DMS53 (cell line): ENCODE measurements around the gene AKAIN1.
A peak's percentile ranks its signal among the peaks of the same experiment; 100 is the strongest.

Source experiments
- DNase-seq: peaks from one replicate; lab custom pipeline; 2025; lab: John Stamatoyannopoulos, UW

Gene AKAIN1

DNA sequence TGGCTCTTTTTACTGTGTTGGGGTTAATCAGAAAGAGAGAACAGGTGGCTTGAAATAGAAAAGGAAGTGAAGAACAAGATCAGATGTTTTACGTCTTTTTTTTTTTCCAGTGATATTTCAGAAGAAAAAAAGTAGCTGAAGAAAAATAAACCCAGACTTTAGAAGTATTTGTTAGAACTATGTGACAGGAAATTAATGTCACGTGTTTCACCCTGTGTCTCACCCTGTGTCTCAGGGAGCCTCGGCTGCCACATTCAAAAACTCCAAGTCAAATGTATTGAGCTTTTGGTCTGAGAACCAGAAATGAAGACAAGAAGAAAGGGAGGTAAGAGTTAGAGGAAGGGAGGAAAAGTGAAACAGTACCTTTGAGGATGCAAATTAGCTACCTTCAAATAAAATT, 38.0 kb downstream of the AKAIN1 start:
- no peak for DNase-seq

DNA sequence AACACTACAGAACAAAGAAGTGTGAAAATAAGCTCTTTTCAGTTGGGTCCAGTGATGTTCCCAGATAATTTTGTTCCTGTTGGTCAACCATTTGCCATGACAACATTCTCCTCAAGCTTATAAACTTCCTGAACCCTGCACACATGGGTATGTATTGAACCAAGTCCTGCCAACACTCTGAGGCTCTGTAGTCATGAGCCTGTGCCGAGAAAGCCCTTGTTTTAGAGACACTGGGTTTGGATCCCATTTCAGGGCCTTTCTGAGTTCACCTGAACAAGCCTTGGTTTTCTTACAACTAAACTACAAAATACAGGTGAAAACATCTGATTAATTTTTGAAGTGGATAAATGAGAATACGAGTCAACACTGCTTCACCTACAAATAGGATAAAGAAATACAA, 38.5 kb downstream of the AKAIN1 start:
- DNase-seq = no peak

DNA sequence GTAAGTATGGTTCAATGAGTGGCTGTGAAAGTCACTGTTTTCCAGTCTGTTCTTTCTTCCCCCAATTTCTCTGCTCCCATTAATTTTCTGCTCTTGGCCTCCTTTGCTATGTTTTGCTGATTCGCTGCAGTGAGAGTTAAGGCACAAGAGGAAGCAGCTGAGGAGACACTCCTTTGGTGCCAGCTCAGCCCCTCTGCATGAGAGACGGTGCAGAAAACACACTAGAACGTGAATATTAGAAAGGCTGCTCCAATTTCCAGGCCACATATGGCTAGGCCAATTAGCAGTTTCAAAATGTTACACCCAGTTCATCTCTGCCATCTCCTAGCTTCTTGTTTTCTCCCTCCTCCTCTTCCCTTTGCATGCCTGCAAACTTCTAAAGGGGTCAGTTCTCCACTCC, 38.9 kb downstream of the AKAIN1 start:
- no peak for DNase-seq

DNA sequence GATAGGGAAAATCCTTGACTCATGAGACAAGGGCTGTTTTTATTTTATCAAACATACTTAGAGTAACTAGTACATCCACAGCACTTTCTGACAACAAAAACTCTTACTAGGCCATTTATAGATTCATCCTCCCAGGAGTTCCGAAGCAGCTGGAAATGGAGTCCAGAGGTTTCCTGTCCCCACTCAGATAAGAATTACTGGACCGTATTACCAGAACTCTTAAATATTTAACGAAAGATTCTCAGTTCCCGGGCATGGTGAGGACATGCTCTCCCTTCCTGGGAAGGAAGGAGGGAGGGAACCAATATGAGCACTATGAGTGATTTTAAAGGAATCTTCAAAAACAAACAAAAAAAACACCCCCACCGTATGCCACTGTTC, 41.2 kb downstream of the AKAIN1 start:
- no peak for DNase-seq

DNA sequence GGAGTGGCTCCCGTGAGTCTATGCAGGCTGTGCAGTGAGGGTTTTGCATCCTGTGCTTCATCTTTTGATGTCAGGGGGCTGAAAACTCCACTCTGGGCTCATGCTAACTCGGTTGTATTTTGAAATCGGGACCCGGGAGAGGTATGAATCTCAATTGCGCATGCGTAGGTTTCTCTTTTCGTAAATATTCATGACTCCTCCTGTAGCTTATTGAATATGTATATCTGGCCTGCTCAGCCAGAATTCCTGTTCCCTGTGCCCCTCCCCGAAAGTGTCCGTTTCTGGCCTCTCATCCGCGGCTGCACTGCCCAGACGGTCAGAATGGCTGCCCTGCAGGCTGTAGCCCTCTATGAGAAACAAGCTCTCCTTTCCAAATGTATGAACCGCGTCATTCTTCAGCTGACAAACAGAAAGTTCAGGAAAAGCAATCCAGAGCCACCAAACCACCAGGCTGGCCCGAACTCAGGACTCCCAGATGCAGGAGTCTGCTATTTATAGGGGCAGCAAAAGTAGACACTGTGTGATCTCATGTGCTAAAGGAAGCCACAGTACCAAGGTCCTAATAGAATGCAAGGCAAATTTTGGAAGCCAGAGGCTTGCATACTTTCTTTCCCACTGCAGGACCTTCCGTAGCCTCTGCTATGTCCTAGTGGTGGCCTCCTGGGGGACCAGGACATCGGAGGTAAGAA, 41.7 kb downstream of the AKAIN1 start:
- DNase-seq = peak; percentile 82

DNA sequence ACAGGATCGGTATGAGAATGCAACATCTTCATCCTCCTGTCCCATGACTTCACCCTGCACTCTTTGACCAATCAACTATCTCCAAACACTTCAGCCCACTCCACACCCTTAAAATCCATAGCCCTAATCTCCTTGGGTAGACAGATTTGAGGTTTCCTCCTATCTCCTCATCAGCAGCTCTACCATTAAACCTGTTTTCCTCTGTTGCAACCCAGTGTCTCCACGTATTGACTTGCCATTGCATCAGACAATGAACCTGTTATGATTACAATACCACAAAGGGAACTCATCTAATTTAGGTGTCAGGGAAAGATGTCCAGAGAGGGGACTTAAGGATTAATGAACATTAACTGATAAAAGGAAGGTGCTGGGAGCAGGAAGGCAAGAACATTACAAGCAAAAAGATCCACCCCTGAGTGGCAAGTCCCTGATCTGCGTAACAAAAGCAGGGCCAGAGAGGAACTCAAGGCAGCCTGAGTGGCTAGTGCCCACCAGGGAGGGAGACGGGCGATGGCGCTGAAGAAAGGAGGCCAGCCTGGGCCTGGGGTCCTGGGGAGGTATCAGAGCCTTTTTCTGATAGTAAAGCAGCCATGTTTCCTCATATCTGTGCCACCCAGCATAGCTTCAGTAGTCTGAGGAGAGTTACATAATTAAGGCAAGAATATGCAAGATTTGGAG, 44.6 kb downstream of the AKAIN1 start:
- no peak for DNase-seq

DNA sequence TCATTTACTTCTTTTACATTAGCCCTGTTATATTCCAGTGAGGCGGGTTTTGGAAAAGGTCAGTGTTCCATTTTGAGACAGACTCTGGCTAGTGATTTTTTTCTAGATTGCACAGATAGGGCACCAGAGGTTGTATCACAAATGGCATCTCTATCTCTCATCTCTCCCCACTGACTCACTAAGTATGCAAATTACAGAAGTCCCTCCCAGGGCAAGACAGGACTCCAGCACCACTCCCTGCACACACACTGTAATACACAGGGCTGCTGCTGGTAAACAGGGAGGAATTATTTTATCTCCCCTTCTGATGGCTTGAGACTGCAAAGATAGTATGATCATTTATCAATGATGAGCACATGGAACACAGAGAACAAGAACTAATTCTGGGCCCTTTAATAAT, 46.2 kb downstream of the AKAIN1 start:
- no peak for DNase-seq

DNA sequence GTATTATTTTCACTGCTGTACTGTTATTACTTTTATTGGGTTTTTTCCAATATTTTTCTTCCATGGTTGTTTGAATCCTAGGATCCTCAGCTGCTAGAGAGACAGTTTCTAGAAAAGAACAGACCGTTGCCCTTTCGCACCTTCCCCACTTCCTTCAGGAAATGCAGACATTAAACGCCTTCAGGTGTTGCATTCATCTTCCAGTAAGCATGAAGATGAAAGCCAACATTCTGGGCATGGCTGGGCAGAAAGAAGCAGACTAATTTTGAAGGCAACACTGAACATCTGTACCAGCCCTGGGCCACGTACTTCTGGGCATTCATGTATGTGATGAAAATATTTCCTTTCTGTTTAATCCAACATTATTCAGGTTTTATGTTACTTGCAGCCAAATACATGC, 51.0 kb downstream of the AKAIN1 start:
- no peak for DNase-seq

DNA sequence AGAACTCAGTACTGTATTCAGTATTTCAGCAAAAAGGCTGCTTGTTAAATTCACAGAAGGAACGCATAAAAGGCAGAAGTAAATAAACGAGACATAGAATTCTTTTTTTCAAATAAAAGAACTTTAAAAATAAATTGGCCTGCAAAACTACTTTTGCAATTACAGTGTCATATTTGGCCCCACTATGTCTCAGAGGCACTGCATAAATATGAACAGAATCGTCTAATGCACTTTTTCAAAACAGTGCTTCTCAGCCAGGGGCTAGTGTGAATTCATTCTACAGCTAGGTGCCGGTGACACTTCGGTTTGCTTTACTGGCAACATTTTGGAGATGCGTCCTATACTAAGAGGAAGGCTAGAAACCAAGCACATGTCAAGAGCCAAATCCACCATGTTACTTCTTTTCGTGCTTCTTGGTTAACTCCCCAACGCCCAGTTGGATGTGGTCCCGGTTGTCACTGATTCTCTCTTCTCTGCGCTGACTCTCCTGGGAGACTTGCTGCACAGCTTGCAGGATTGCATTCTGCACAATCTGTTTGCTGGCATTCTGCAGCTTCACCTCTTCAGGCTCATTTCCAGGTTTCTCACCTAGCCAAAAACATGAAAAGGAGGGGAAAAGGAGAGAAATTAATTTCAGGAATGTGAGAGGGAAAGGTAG, 51.8 kb downstream of the AKAIN1 start:
- no peak for DNase-seq

DNA sequence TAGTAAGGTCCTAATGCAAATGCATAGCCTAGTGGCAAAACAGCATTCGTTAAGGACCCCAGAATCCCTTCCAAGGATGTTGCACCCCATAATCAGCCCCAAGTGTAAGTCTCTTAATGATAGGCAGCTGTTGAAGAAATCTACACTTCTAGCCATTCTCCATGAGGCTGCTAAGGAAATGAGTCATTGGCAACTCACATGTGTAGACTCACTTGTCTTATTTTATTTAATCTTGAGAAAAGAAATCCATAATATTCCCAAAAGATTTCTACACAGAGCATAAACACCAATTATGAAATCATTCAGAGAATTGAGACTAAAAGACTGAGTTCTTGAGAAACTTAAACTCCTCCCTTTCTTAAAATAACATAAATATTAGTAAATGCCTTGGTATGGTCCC, 52.4 kb downstream of the AKAIN1 start:
- DNase-seq = no peak

DNA sequence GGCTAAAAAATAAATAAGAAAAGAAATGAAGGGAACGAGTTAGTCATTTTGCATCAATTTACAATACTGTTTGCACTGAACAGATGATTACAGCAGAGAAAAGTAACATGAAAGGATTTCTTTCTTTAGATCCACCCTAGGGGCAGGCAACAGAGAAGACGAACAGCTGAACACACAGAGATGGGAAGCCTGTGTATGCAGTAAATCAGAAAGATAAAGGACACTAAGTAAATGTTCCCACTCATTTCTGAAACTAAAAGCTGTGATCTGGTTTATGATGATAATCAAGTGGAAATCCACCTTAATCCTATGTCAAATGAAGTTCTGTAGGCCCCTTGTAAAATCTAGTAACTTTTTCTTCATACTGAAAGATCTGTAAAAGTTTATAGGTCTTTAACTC, 54.2 kb downstream of the AKAIN1 start:
- peak; percentile 68 for DNase-seq

DNA sequence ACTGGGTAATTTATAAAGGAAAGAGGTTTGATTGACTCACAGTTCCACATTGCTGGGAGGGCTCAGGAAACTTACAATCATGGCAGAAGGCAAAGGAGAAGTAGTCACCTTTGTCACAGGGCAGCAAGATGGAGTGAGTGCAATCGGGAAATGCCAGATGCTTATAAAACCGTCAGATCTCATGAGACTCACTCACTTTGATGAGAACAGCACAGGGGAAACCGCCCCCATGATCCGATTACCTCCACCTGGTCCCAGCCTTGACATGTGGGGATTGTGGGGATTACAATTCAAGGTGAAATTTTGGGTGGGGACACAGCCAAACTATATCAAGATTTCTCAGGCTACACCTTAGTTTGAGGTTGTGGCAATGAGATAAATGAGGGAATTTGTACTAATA, 54.9 kb downstream of the AKAIN1 start:
- no peak for DNase-seq

DNA sequence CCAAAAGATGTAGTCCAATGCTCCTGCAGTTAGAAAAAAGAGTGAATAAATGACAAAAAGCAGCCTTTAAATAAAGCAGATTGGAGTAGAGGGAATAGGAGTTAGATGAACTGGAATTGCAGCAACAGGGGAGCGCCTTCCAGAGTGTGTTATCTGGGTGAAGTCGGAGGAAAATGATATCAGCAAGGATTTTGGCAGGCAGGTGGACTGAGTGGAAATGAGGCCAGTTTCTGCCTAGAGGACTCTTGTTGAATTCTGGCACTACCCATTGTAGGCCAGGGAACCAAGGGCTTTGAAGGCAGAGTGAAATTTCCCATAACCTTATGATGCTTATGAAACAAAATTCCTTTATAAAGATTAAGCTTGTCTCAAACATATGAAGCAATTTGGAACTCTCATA, 59.8 kb downstream of the AKAIN1 start:
- DNase-seq = no peak

DNA sequence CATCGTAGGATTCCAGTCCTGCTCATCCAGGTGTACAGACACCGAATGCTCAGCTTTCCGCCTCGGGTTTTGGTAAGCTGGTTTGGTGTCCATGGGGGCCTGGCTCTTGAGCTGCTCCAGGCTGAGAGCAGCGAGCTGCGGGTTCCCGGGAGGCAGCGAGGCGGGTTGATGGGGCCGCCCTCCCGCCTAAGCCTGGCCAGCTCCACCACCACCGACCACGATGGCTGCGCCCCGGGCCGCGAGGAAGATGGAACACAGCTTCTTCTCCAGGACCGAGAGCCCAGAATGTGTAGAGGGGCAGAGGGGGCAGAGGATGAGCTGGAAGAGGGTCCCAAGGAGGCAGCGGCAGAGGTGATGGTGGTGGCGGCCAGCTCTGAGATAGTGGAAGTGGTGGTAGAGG, 64.1 kb downstream of the AKAIN1 start:
- no peak for DNase-seq

DNA sequence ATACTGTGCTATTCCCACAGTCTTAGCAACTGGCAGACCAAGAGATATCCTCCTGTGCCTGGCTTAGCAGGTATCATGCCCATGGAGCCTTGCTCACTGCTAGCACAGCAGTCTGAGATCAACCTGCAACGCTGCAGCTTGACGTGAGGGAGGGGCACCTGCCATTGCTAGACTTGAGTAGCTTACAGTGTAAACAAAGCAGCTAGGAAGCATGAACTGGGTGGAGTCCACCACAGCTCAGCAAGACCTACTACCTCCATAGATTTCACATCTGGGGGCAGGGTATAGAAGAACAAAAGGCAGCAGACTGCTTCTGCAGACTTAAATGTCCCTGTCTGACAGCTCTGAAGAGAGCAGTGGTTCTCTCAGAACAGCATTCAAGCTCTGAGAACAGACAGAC, 74.8 kb downstream of the AKAIN1 start:
- peak; percentile 78 for DNase-seq

DNA sequence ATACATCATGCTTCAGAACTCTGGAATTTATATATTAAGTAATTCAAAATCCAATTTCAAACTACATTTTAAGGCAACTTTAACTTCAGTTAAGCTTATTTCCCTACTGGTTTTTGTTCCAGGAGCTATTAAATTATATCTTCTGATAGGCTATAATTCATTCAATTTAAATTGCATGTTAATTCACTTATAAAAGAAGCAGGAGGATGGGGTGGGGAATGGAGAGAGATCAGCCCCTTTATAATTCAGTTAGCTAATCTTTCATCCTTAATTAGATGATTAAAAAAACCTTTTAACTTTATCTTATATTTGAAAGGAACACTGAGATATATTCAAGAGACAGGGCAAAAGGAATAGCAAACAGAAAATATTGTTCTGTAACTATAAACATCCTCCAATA, 86.8 kb downstream of the AKAIN1 start:
- no peak for DNase-seq

DNA sequence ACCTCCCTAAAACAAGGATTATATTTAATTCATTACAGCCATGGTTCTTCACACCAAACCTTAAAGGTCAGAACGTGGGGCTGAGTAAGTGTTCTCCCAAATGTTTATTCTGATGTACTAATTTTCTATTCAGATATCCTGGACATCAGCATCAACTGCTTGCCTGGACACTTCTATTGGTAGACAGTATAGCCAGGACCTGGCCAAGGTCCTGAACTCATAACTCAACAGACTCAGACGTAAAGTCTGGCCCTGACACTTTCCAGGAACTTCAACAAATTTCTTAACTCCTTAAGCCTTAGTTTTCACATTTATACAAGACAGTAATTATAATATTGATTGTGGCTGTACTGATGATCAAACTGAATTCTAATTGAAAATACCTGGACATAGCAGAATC, 89.1 kb downstream of the AKAIN1 start:
- DNase-seq = peak; percentile 14

DNA sequence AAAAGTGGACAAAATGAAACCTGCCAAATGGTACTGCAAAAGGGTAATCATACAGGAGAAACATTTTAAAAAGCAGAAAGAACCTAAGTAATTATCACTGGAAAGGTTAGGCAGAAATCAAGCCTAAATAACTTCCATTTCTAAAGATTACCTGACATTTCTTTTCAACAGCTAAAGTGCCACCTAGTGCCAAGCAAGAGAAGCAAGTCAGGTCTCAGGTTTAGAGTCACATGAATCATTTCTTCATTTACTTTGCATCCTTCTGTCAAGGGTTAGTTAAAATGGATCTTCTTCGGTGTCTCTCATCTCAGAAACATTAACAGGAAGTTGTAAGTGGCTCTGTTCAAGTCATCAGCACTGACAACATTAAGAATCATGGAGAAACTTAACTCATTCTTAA, 90.3 kb downstream of the AKAIN1 start:
- peak; percentile 58 for DNase-seq

DNA sequence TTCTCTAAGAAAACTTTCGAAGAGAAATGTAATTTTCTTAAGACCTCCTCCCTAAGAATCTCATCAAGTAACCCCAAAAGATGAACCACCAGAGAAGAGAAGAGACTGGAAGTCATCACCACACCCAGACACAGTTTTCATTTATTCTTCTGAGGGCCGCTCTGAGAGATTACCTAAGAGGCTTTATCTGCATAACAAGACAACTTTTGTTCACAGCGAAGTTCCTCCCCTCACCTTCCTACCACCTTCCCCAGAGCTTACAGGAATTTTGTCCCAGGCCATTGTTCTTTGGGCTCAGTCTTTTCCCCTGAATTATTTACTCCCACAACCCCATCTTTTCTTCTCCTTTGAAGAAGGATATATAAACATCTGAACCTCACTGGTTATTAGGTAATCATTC, 92.8 kb downstream of the AKAIN1 start:
- no peak for DNase-seq

DNA sequence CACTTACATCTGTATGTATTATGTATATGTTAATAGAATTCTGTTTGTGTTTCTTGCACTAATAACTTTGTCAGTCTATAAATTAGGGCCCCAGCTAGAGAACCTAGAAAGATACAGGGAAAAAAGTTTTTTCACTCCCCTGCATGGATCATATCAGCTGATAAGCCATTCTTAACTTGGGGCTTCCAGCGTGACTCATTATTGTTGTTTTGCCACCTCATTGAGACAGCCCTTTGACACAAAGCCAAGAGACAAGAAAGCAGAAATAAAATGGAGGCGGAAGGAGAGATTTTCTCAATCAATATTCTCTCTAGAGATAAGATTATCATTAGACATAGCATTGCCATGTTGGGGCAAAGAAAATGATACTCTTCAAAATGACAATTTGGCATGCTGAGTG, 93.4 kb downstream of the AKAIN1 start:
- no peak for DNase-seq

DNA sequence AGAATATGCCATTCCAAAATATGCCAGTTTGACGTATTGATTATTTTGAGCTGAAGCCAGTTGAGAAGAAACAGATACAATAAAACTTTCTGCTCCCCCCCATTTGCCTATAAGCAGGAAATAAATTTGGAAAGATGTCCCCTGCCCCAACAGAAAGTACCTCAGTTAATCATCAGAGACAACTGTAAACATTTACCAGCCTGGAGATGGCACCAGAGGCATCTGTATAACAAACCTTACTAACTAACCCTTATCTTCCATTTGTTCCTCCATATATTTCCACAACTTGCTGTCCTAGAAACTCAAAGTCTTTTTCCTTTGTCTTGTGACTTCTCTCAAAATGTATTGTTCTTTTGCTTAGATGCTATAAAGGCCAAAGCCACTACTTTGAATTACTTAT, 93.8 kb downstream of the AKAIN1 start:
- DNase-seq = peak; percentile 62

DNA sequence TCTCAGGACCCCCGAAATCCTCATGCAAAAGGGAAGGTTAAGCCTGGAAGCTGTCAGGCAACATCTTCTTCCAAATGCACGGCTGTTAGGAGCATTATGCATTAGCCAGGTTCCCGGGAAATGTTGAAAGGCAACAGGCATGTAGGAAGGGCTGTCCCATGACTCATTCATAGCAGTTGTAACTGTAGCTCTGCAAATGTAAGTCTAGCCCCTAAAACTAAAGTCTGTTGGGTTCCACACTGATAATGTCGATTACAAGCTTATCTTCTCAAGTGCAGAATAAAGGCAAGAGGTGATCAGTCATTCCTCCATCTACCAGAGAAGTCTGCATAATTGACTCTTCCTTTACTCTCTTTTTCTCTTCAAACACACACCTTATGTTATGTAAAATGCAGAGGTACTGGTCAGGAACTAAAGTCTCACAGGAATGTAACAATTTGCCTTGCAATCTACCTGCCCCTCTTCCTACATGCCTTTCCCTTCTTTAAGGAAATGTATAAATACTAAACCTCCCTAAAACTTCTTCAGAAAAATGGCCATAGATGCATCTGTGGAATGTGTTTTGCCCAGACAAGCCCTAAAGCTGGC, 99.8 kb downstream of the AKAIN1 start:
- DNase-seq = no peak

DNA sequence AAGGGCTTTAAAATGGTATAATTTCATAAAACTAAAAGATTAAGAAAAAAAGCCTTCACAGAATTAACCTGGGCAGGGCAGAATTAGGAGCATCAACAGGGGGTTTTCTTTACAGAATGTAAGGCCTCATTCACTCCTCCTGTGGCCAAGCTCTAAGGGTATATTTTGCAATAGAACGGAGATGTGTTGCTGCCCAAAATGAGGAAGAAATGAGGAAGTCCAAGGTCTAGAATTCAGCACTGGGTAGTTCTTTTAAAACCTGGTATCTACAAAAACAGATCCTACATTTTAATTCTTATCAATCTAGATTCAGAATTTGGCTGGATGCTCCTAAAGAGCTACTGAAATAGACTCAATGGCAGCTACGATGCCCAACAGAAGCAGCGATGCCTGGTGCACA, 101.8 kb downstream of the AKAIN1 start:
- no peak for DNase-seq
